Measurements from ENCODE around the gene GAL3ST2. TPM values are rescaled to one million over a fixed set of nuclear protein-coding genes. Genes with fewer than 3 reads are reported as not detected.

GAL3ST2 gene
- total and polyA plus RNA-seq, 4 donors: 0.40 TPM; not detected in 3

- Histone ChIP-seq H3K4me1 (ENCODE audit: control insufficient read depth in 5 of 5, insufficient read depth in 5 of 5, low read length in 5 of 5) (peaks cover 0 to 2% (median 0%) of the 10 kb centered on the region in 5 donors), H3K9ac (ENCODE audit: insufficient read depth in 1 of 2, low read length in 2 of 2) (no peak overlapping the region), H3K4me3 (no peak overlapping the region), H3K36me3 (ENCODE audit: control insufficient read depth in 4 of 4, insufficient read depth in 4 of 4, low read length in 4 of 4) (peaks cover 2 to 28% (median 24%) of the 10 kb centered on the region in 4 donors), H3K27me3 (ENCODE audit: control insufficient read depth in 3 of 3, insufficient read depth in 3 of 3, low read length in 2 of 3) (no peaks in the 10 kb centered on the region), H3K9me3 (ENCODE audit: control insufficient read depth in 4 of 4, insufficient read depth in 3 of 4, low read length in 3 of 4) (no peaks in the 10 kb centered on the region), H3K27ac (ENCODE audit: low read depth in 1 of 2, low read length in 1 of 2) (no peak overlapping the region)
- ATAC-seq (ENCODE audit: insufficient read depth, low FRiP score): no peak
- 94 to 96% methylated on average over 24 of the region's 24 CpGs for WGBS, 2 donors
- DNase-seq: no peak
- no peak for TF ChIP-seq CTCF (IDR thresholded peaks at IDR 0.05; ENCODE audit: control extremely low read depth, extremely low read depth)
Observed at GRCh38 chr2:241744028-241744754, 32.4 kb upstream of the GAL3ST2 start.

GRCh38 chr2:241745276-241745675 is 31.3 kb upstream of the GAL3ST2 start:
- Histone ChIP-seq H3K4me3 (no peak overlapping the region), H3K9me3 (ENCODE audit: control insufficient read depth in 4 of 4, insufficient read depth in 3 of 4, low read length in 3 of 4) (no peaks in the 10 kb centered on the region), H3K27ac (ENCODE audit: low read depth in 1 of 2, low read length in 1 of 2) (no peak overlapping the region), H3K27me3 (ENCODE audit: control insufficient read depth in 3 of 3, insufficient read depth in 3 of 3, low read length in 2 of 3) (no peaks in the 10 kb centered on the region), H3K9ac (ENCODE audit: insufficient read depth in 1 of 2, low read length in 2 of 2) (no peak overlapping the region), H3K4me1 (ENCODE audit: control insufficient read depth in 5 of 5, insufficient read depth in 5 of 5, low read length in 5 of 5) (peaks cover 0 to 4% (median 0%) of the 10 kb centered on the region in 5 donors), H3K36me3 (ENCODE audit: control insufficient read depth in 4 of 4, insufficient read depth in 4 of 4, low read length in 4 of 4) (peaks cover 2 to 29% (median 25%) of the 10 kb centered on the region in 4 donors)
- no peak for TF ChIP-seq CTCF (IDR thresholded peaks at IDR 0.05; ENCODE audit: control extremely low read depth, extremely low read depth)
- DNase-seq: no peak
- ATAC-seq (ENCODE audit: insufficient read depth, low FRiP score): no peak
- 96 to 98% methylated on average over 13 of the region's 13 CpGs for WGBS, 2 donors

- no peak for DNase-seq
- Histone ChIP-seq H3K4me3 (no peak overlapping the region), H3K4me1 (ENCODE audit: control insufficient read depth in 5 of 5, insufficient read depth in 5 of 5, low read length in 5 of 5) (peaks cover 0 to 3% (median 0%) of the 10 kb centered on the region in 5 donors), H3K36me3 (ENCODE audit: control insufficient read depth in 4 of 4, insufficient read depth in 4 of 4, low read length in 4 of 4) (peaks cover 2 to 32% (median 25%) of the 10 kb centered on the region in 4 donors), H3K27ac (ENCODE audit: low read depth in 1 of 2, low read length in 1 of 2) (no peak overlapping the region), H3K9me3 (ENCODE audit: control insufficient read depth in 4 of 4, insufficient read depth in 3 of 4, low read length in 3 of 4) (no peaks in the 10 kb centered on the region), H3K9ac (ENCODE audit: insufficient read depth in 1 of 2, low read length in 2 of 2) (no peak overlapping the region), H3K27me3 (ENCODE audit: control insufficient read depth in 3 of 3, insufficient read depth in 3 of 3, low read length in 2 of 3) (no peaks in the 10 kb centered on the region)
- no peak for TF ChIP-seq CTCF (IDR thresholded peaks at IDR 0.05; ENCODE audit: control extremely low read depth, extremely low read depth)
- no peak for ATAC-seq (ENCODE audit: insufficient read depth, low FRiP score)
- 99% methylated on average over 4 of the region's 4 CpGs for WGBS, 2 donors
Observed at GRCh38 chr2:241746084-241746483, 30.5 kb upstream of the GAL3ST2 start.
